GM18858 (cell line): ENCODE results near the gene ATP5PB.

ENCODE experiments used
- ATAC-seq: cut with Tn5 transposase; IDR thresholded peaks from one replicate; pipeline ENCODE4 v1.9.1; 2021; ENCODE audit not compliant: unreplicated experiment

The ATP5PB gene

DNA sequence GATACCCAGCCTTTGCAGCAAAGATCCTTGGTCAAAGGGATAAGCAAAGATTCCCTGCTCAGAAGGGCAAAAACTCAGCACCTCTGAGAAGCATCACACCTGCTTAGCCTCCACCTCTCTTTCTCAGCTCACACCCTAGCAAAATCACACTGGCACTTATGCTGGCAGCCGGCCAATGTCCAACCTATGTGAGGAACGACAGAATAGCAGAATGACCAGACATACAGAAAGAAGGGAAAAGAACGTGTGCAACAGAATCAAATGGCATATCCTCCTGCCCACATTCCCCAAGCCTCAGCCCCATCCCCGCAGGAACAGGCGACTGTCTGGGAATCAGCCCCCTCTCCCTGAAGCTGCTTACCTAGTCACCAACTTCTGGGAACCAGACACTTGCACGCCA, 54.8 kb downstream of the ATP5PB start:
- no peak for ATAC-seq

DNA sequence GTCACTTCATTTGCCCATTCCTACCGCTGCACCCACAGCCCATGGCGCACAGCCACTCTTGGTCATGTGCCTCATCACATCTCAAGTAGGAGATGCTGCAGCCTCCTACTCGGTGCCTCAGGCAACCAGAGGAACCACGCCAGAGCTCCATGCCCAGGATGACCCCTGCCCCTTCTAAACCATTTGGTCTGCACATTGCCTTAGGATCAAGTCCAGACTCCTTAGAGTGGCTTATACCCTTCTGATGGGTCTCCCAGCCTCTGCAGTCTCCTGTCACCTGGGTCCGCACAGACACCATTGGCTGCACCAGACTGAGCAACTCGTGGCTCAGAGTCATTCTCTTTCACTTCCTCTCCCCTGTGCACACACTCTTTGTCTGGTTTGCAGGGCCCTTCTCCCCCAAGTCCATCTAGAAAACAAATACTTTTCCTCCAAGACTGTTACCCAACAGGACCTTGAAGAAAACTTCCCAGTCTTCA, 56.4 kb downstream of the ATP5PB start:
- ATAC-seq, result peak; percentile 44

GRCh38 chr1:111506561-111506960, 57.3 kb downstream of the ATP5PB start:
- ATAC-seq, result no peak

- no peak for ATAC-seq
These were observed 58.3 kb downstream of the ATP5PB start for GRCh38 chr1:111507411-111508201.

- no peak for ATAC-seq
These were observed 60.7 kb downstream of the ATP5PB start for GRCh38 chr1:111509997-111510375.

- no peak for ATAC-seq
These were observed 62.1 kb downstream of the ATP5PB start for GRCh38 chr1:111511370-111511769.
